Measurements from ENCODE around the gene MATN4. TPM values are rescaled to one million over a fixed set of nuclear protein-coding genes. Genes with fewer than 3 reads are reported as not detected.

Gene MATN4
- total RNA-seq, 1 donor from 2014 or later: 0.75 TPM

- Mint-ChIP-seq H3K4me1 (ENCODE audit: unreplicated experiment) (no peaks in the 10 kb centered on the region), H3K27me3 (peaks cover 4% of the 10 kb centered on the region), H3K27ac (no peak overlapping the region), H3K36me3 (no peaks in the 10 kb centered on the region), H3K9me3 (no peaks in the 10 kb centered on the region), H3K4me3 (no peak overlapping the region)
- TF ChIP-seq, protein P1, sequence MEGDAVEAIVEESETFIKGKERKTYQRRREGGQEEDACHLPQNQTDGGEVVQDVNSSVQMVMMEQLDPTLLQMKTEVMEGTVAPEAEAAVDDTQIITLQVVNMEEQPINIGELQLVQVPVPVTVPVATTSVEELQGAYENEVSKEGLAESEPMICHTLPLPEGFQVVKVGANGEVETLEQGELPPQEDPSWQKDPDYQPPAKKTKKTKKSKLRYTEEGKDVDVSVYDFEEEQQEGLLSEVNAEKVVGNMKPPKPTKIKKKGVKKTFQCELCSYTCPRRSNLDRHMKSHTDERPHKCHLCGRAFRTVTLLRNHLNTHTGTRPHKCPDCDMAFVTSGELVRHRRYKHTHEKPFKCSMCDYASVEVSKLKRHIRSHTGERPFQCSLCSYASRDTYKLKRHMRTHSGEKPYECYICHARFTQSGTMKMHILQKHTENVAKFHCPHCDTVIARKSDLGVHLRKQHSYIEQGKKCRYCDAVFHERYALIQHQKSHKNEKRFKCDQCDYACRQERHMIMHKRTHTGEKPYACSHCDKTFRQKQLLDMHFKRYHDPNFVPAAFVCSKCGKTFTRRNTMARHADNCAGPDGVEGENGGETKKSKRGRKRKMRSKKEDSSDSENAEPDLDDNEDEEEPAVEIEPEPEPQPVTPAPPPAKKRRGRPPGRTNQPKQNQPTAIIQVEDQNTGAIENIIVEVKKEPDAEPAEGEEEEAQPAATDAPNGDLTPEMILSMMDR (conservative IDR thresholded peaks at IDR 0.05): no peak
- no peak for DNase-seq (ENCODE audit: extremely low spot score, unreplicated experiment)
Measured at GRCh38 chr20:45268531-45268930, 39.6 kb downstream of the MATN4 start.

- TF ChIP-seq, protein P1 (conservative IDR thresholded peaks at IDR 0.05): no peak
- peaks cover 8% of the 10 kb centered on the region for H3K27me3 Mint-ChIP-seq
- no peaks in the 10 kb centered on the region for H3K9me3 Mint-ChIP-seq
- H3K27ac Mint-ChIP-seq: no peak overlapping the region
- no peak for DNase-seq (ENCODE audit: extremely low spot score, unreplicated experiment)
- no peaks in the 10 kb centered on the region for H3K36me3 Mint-ChIP-seq
- no peak overlapping the region for H3K4me3 Mint-ChIP-seq
- no peaks in the 10 kb centered on the region for H3K4me1 Mint-ChIP-seq (ENCODE audit: unreplicated experiment)
Measured at GRCh38 chr20:45266977-45267376, 41.1 kb downstream of the MATN4 start.

DNA sequence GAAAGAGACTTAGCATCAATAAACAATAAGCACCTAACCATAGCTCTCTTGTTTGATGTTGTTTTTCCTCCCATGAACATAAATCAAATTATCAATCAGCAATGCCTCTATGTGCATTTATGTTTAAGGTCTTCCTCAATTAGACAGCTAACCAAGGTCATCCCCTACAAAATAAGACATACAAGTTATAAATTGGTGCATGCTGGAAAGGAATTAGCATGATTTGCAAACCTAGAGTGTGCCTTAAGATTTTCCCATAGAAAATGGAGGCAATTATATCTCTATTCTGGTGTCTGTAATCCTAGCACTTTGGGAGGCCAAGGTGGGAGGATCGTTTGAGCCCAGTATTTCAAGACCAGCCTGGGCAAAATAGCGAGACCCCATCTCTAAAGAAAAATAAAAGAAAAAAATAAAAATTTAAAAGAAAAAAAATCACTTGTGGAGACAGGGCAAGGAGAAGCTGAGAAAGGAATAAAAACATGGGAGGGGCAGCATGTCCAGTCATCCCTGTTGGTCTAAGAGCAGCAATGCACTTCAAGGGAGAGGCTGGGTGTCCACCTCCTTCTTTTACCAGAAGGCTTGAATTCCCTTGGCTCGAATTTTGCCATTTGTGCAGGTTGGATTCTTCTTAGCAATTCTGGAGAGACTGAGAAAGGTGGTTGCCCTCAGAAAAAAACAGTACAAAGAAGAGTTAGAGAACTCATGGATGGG, 44.4 kb downstream of the MATN4 start:
- TF ChIP-seq, protein P1 (conservative IDR thresholded peaks at IDR 0.05): no peak
- H3K27me3 Mint-ChIP-seq: peaks cover 11% of the 10 kb centered on the region
- no peak for DNase-seq (ENCODE audit: extremely low spot score, unreplicated experiment)
- no peaks in the 10 kb centered on the region for H3K36me3 Mint-ChIP-seq
- no peaks in the 10 kb centered on the region for H3K4me1 Mint-ChIP-seq (ENCODE audit: unreplicated experiment)
- no peak overlapping the region for H3K27ac Mint-ChIP-seq
- H3K4me3 Mint-ChIP-seq: no peak overlapping the region
- no peaks in the 10 kb centered on the region for H3K9me3 Mint-ChIP-seq

GRCh38 chr20:45258664-45259063, 49.4 kb downstream of the MATN4 start:
- H3K27me3 Mint-ChIP-seq: peaks cover 15% of the 10 kb centered on the region
- no peaks in the 10 kb centered on the region for H3K36me3 Mint-ChIP-seq
- H3K4me3 Mint-ChIP-seq: no peak overlapping the region
- H3K9me3 Mint-ChIP-seq: no peaks in the 10 kb centered on the region
- DNase-seq (ENCODE audit: extremely low spot score, unreplicated experiment): no peak
- no peak overlapping the region for H3K27ac Mint-ChIP-seq
- TF ChIP-seq, protein P1 (conservative IDR thresholded peaks at IDR 0.05): no peak
- peaks cover 12% of the 10 kb centered on the region for H3K4me1 Mint-ChIP-seq (ENCODE audit: unreplicated experiment)

DNA sequence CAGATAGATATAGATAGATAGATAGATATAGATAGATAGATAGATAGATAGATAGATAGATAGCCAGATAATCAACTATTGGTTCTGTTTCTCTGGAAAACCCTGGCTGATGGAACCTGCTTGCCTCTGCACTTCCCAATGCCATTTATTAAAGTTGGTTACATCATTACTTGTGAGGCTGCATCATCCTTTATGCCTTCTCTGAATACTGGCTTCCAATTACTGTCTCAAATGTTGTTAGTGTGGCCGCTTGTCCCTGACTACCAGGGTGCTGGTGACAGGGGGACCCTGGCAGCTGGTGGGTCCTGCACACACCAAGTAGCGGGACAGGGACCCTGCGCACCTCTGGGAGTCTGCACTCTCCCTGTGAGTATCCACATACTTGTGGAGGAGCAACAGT, 49.8 kb downstream of the MATN4 start:
- Mint-ChIP-seq H3K27me3 (peaks cover 15% of the 10 kb centered on the region), H3K4me3 (no peak overlapping the region), H3K9me3 (no peaks in the 10 kb centered on the region), H3K36me3 (no peaks in the 10 kb centered on the region), H3K27ac (no peak overlapping the region), H3K4me1 (ENCODE audit: unreplicated experiment) (peaks cover 12% of the 10 kb centered on the region)
- TF ChIP-seq, protein P1 (conservative IDR thresholded peaks at IDR 0.05): no peak
- no peak for DNase-seq (ENCODE audit: extremely low spot score, unreplicated experiment)
